8988T (cell line): ENCODE measurements around the gene WDTC1.

Experiments used
- DNase-seq: peaks from one replicate; pipeline ENCODE4 v3.0.0; 2011

The WDTC1 gene

DNA sequence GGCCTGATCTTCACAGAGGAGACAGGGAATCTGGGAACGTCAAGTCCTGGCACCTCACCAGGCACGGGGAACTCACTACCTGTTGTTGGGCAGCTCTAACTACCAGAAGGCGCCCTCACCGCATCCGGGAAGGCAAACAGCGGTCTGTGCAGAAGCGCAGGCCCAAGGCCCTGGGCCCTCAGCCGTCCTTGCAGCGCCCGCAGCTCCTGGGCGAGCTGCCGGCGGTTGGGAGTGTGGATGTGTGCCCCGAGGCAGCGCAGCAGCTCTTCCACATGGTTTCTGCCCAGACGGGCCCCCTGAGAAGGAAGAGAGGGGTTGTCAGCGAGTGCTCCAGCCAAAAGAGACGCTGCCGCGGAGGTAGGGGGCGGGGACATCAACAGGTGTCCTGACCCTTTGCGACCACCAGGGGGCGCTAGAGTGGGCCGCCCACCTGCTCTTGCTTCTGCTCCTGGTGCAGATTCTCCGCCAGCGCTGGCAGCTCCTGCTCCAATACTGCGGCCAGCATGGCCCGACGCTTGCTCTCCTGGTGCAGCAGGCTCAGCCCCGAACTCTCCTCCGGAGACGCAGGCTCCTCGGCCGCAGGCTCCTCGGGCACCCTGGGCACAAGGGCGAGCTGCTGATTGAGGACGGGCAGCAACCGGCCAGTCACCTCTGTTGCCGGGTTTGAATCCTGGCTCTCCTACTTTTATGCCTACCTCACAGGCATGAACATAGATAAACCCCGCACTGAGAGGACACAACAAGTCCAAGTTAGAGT is 123.0 kb downstream of the WDTC1 start:
- DNase-seq: peak; percentile 95
